ENCODE results near the gene APLP1. TPM values are rescaled to one million over a fixed set of nuclear protein-coding genes. Genes with fewer than 3 reads are reported as not detected.

Gene APLP1
- total and polyA plus RNA-seq, 2 of the 4 experiments (the other 2 are of a cell fraction) = 4.7 to 41.0 TPM

DNA sequence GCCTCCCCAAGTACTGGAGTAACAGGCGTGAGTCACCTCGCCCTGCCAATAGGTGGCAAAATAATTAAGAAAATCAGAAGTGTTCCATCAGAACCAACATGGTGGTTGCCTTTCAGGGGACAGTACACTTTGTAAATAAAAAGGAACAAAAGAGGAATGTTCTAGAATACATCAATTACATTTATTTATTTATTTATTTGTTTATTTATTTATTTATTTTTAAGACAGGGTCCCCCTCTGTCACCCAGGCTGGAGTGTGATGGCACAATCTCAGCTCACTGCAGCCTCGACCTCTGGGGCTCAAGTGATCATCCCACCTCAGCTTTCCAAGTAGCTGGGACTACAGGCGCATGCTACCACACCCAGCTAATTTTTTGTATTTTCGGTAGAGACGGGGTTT, 52.6 kb downstream of the APLP1 start:
- no peak overlapping the region for H3K18ac ChIP-seq (ENCODE audit: low read depth, low read length)
- H3K27me3 ChIP-seq (ENCODE audit: control insufficient read depth, insufficient read depth, low read length) = peaks cover 10% of the 10 kb centered on the region
- H4K91ac ChIP-seq (ENCODE audit: insufficient read depth, low read depth, low read length) = no peak overlapping the region
- no peaks in the 10 kb centered on the region for H3K79me1 ChIP-seq (ENCODE audit: low read depth in 1 of 2, low read length in 2 of 2)
- H3K14ac ChIP-seq (replicated peaks; ENCODE audit: low read depth, low read length) = no peak overlapping the region
- intact Hi-C loops (cut with micrococcal nuclease) = no loop called here
- H3K27ac ChIP-seq (ENCODE audit: insufficient read depth, low read length) = no peak overlapping the region
- CTCF ChIA-PET = no interaction called here
- H4K20me1 ChIP-seq (ENCODE audit: insufficient read depth, low read length) = no peaks in the 10 kb centered on the region
- H3K4me2 ChIP-seq (ENCODE audit: low read depth, low read length) = no peak overlapping the region
- peaks cover 8% of the 10 kb centered on the region for H3K9me3 ChIP-seq (ENCODE audit: control insufficient read depth, insufficient read depth, low read length)
- H4K5ac ChIP-seq (ENCODE audit: low read depth, low read length) = no peak overlapping the region
- no peak overlapping the region for H2AK9ac ChIP-seq (replicated peaks; ENCODE audit: low read depth, low read length, poor library complexity)
- no peaks in the 10 kb centered on the region for H3K4me1 ChIP-seq (ENCODE audit: control insufficient read depth, insufficient read depth, low read length)
- no peak overlapping the region for H4K8ac ChIP-seq (ENCODE audit: low read depth in 2 of 2, low read length in 2 of 2)
- no peak for TF ChIP-seq CHD1 (IDR thresholded peaks at IDR 0.05; ENCODE audit: low read depth, low read length)
- H2AK5ac ChIP-seq (ENCODE audit: low read depth, low read length) = no peak overlapping the region
- H3K9ac ChIP-seq (ENCODE audit: low read depth, low read length) = no peak overlapping the region
- H3K4me3 ChIP-seq (ENCODE audit: insufficient read depth, low read depth, low read length) = no peak overlapping the region
- H3K9me1 ChIP-seq (ENCODE audit: insufficient read depth, low read length) = no peaks in the 10 kb centered on the region; the same call in 1 of the 2 replicates
- in situ Hi-C loops (cut with MboI; ENCODE audit: low sequenced_read_pairs) = no loop called here
- ATAC-seq (ENCODE audit: low read depth) (no peak), DNase-seq (no peak)
- POLR2A ChIA-PET (ENCODE audit: unreplicated experiment) = no interaction called here
- H2BK20ac ChIP-seq (ENCODE audit: low read depth, low read length) = no peak overlapping the region
- H2BK5ac ChIP-seq (ENCODE audit: low read depth, low read length, poor library complexity, severe bottlenecking) = no peak overlapping the region
- no peak overlapping the region for H3K4ac ChIP-seq (ENCODE audit: low read depth, low read length)
- H3K36me3 ChIP-seq (ENCODE audit: control insufficient read depth, insufficient read depth, low read length) = no peaks in the 10 kb centered on the region
- no TSS peak for BruUV-seq (replicated peaks)
- H2BK15ac ChIP-seq (ENCODE audit: low read depth, low read length) = no peak overlapping the region
- no CpG with 5 or more reads among the region's 6 CpGs for WGBS, 2 experiments (ENCODE audit: extremely low coverage in 2 of 2, insufficient read length in 1 of 2)
- H3K23ac ChIP-seq (ENCODE audit: low read depth, low read length) = no peak overlapping the region
- no peak overlapping the region for H2AFZ ChIP-seq (replicated peaks; ENCODE audit: low read length, poor library complexity)
- no peak overlapping the region for H2BK120ac ChIP-seq (ENCODE audit: low read depth, low read length)
- dilution Hi-C loops (cut with HindIII; ENCODE audit: low sequenced_read_pairs, unreplicated experiment) = no loop called here
- no peak overlapping the region for H3K56ac ChIP-seq (ENCODE audit: extremely low read depth, insufficient read depth, low read length)

All from IMR-90 (cell line).